Uterus (tissue), 4 donors: ENCODE data around the gene NANOG. TPM values are rescaled to one million over a fixed set of nuclear protein-coding genes. Genes with fewer than 3 reads are reported as not detected.
"Not testable (repeated sequence)": the region's sequence is repeated elsewhere in the genome, so short reads cannot be mapped to it uniquely, and the experiment has no call there.

Experiments used
- DNase-seq, 2 donors: peaks; one replicate each; pipeline ENCODE4 v3.0.0-alpha.2; 2019 to 2020
- H3K27ac ChIP-seq, 2 donors: fragments of 200-600 bp; sonication (generic); 1 replicate in 1 of 2; 2 replicates in 1 of 2; pipeline ENCODE4 v1.5.1; 2016 to 2018
- H3K27me3 ChIP-seq, 2 donors: fragments of 200-600 bp; sonication (generic); one replicate each; pipeline ENCODE4 v1.5.1; 2018 to 2019; ENCODE audit warnings: control low read depth in 1 of 2
- H3K36me3 ChIP-seq, 2 donors: fragments of 200-600 bp; sonication (generic); one replicate each; pipeline ENCODE4 v1.5.1; 2019; ENCODE audit warnings: control low read depth in 1 of 2
- H3K4me1 ChIP-seq, 2 donors: fragments of 200-600 bp; sonication (generic); one replicate each; pipeline ENCODE4 v1.5.1; 2018 to 2019; ENCODE audit warnings: control low read depth in 1 of 2
- H3K4me3 ChIP-seq, 2 donors: fragments of 200-600 bp; sonication (generic); 1 replicate in 1 of 2; 2 replicates in 1 of 2; pipeline ENCODE4 v1.5.1; 2018 to 2019; ENCODE audit warnings: mild to moderate bottlenecking in 1 of 2
- H3K9me3 ChIP-seq, 2 donors: fragments of 200-600 bp; sonication (generic); one replicate each; pipeline ENCODE4 v1.5.1; 2019; ENCODE audit warnings: control low read depth in 1 of 2
- CTCF ChIP-seq, 4 experiments: fragments of 200-600 bp in 2 of 4; fragments of 450-650 bp in 2 of 4; sonication (generic) in 2 of 4; IDR thresholded peaks; one replicate each; pipeline ENCODE4 v1.5.1; 2016 to 2019; ENCODE audit warnings: antibody characterized with exemption in 4 of 4, mild to moderate bottlenecking in 2 of 4, moderate library complexity in 1 of 4
- POLR2A ChIP-seq, 2 donors: fragments of 450-650 bp; IDR thresholded peaks; one replicate each; pipeline ENCODE4 v1.6.1; 2016; ENCODE audit warnings: antibody characterized with exemption in 2 of 2, mild to moderate bottlenecking in 1 of 2, moderate library complexity in 1 of 2
- intact Hi-C: fragments of 100-400 bp; cut with DNase I; formaldehyde crosslinking; loops from one replicate; pipeline ENCODE4 v1.15.1; 2023; ENCODE audit warnings: low total_unique reads
- total RNA-seq, 4 donors: library from RNA; depleted of rRNA in 3 of 4; stranded (reverse); fragments of >200 nt in 3 of 4; gene quantifications; one replicate each; pipeline versions ENCODE4 v1.1.0 to v1.2.4, GENCODE V29; 2014 to 2023
- donor health status: DM: yes; HTN: yes; CAD: no.

NANOG gene
- total RNA-seq, 4 donors from 2014 or later: 0.07 to 1.6 TPM; not detected in 2

DNA sequence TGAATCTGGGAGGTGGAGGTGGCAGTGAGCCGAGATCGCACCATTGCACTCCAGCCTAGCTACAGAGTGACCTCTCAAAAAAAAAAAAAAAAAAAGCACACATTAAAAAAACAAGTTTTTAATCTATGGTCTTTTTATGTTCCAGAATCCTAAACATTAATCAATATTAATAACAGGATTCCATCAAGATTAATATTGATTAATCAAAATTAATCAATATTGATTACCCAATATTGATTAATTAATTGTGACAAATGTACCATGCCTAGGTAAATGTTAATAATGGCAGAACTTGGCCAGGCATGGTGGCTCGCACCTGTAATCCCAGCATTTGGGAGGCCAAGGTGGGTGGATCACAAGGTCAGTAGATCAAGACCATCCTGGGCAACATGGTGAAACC is 7.9 kb upstream of the NANOG start:
- intact Hi-C loops: no loop called here
- H3K36me3 ChIP-seq: no peaks in the 10 kb centered on the region
- H3K4me3 ChIP-seq: no peak overlapping the region
- no peak for TF ChIP-seq CTCF (IDR thresholded peaks at IDR 0.05)
- no peak for TF ChIP-seq POLR2A (IDR thresholded peaks at IDR 0.05)
- H3K9me3 ChIP-seq: no peaks in the 10 kb centered on the region
- no peak overlapping the region for H3K27ac ChIP-seq
- no peaks in the 10 kb centered on the region for H3K27me3 ChIP-seq
- no peaks in the 10 kb centered on the region for H3K4me1 ChIP-seq
- DNase-seq: no peak

- H3K4me3 ChIP-seq: no peak overlapping the region
- no peaks in the 10 kb centered on the region for H3K27me3 ChIP-seq
- no peaks in the 10 kb centered on the region for H3K4me1 ChIP-seq
- no peak overlapping the region for H3K27ac ChIP-seq
- no peaks in the 10 kb centered on the region for H3K36me3 ChIP-seq
- DNase-seq: no peak
- no peak for TF ChIP-seq POLR2A (IDR thresholded peaks at IDR 0.05)
- TF ChIP-seq CTCF (IDR thresholded peaks at IDR 0.05): no peak
- intact Hi-C loops: no loop called here
- H3K9me3 ChIP-seq: no peaks in the 10 kb centered on the region
These were observed 7.1 kb upstream of the NANOG start for GRCh38 chr12:7782055-7782454.

- H3K9me3 ChIP-seq, H3K36me3 ChIP-seq, intact Hi-C loops, H3K4me3 ChIP-seq, H3K27me3 ChIP-seq, DNase-seq, H3K27ac ChIP-seq, H3K4me1 ChIP-seq: not testable (repeated sequence)
These were observed 5.8 kb upstream of the NANOG start for GRCh38 chr12:7783433-7783832.

DNA sequence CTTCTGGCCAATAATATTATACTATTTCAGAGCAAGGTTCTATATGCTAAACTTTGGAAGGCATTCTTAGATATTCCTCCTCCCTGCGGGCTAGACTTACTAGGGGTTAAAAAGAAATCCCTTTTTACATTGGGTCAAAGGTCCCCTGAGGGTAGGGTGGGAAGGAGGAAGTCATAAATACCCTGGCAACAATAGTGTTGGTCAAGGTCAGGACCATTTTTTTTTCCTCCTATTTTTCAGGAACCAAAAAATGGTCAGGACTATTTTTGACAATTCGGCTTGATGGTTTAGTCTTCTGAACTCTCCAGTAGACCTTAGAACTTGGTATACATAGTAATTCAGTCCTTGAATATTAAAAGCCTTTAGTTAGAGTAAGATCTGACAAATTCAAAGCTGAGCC is 4.5 kb upstream of the NANOG start:
- no peaks in the 10 kb centered on the region for H3K36me3 ChIP-seq
- no peak overlapping the region for H3K4me3 ChIP-seq
- DNase-seq: no peak
- TF ChIP-seq POLR2A (IDR thresholded peaks at IDR 0.05) (no peak), CTCF (IDR thresholded peaks at IDR 0.05) (no peak)
- H3K27me3 ChIP-seq: no peaks in the 10 kb centered on the region
- H3K27ac ChIP-seq: no peak overlapping the region
- H3K4me1 ChIP-seq: no peaks in the 10 kb centered on the region
- no peaks in the 10 kb centered on the region for H3K9me3 ChIP-seq
- intact Hi-C loops: no loop called here

- no peaks in the 10 kb centered on the region for H3K4me1 ChIP-seq
- H3K36me3 ChIP-seq: no peaks in the 10 kb centered on the region
- no peak for DNase-seq
- no peaks in the 10 kb centered on the region for H3K27me3 ChIP-seq
- TF ChIP-seq CTCF (IDR thresholded peaks at IDR 0.05) (no peak), POLR2A (IDR thresholded peaks at IDR 0.05) (no peak)
- H3K9me3 ChIP-seq: no peaks in the 10 kb centered on the region
- no peak overlapping the region for H3K27ac ChIP-seq
- H3K4me3 ChIP-seq: no peak overlapping the region
- intact Hi-C loops: no loop called here
These were observed 1.5 kb upstream of the NANOG start for GRCh38 chr12:7787574-7788293.

DNA sequence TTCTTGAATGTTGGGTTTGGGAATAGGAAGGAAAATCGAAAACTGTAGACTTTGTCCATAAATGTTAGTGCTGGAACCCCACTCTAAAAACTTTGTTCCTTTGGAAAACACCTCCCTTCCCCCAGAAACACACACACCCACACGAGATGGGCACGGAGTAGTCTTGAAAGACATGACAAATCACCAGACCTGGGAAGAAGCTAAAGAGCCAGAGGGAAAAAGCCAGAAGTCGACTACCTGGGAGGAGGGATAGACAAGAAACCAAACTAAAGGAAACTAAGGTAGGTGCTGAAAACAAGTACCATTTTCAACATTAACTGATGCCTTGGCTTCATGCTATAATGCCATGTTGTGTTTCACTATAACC is 925 bp upstream of the NANOG start:
- Histone ChIP-seq H3K4me1 (no peaks in the 10 kb centered on the region), H3K27ac (no peak overlapping the region), H3K27me3 (no peaks in the 10 kb centered on the region), H3K9me3 (no peaks in the 10 kb centered on the region), H3K36me3 (no peaks in the 10 kb centered on the region), H3K4me3 (no peak overlapping the region)
- DNase-seq: no peak
- no peak for TF ChIP-seq POLR2A (IDR thresholded peaks at IDR 0.05)
- TF ChIP-seq CTCF (IDR thresholded peaks at IDR 0.05): no peak
- intact Hi-C loops: no loop called here
